ENCODE measurements around the gene DHRS4.
A peak's percentile ranks its signal among the peaks of the same experiment; 100 is the strongest.
"Not testable (repeated sequence)": the region's sequence is repeated elsewhere in the genome, so short reads cannot be mapped to it uniquely, and the experiment has no call there.

Gene DHRS4

DNA sequence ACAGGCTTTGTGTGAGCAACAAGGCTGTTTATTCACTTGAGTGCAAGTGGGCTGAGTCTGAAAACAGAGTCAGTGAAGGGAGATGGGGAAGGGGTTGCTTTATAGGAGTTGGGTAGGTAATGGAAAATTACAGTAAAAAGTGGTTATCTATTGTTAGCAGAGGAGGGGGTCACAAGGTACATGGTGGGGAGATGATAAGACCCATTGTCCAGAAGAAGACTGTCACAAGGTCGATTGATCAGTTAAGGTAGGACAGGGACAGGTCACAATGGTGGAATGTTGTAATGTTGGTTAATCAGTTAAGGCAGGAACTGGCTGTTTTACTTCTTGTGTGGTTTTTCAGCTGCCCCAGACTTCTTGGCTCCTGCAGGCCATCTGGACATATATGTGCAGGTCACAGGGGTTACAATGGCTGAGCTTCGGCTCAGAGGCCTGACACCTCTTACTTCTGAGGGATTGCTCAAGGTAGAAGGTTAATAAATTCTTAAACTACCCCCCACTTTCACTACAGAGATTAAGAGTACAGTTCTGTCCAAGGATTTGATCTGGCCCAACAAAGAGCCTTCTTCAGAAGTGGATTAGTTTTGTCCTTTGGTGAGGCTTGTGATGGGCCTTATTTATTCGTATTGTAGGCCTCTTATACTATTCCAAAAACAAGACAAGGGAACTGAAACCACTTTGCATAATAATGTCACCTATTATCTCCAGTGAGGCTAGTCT is 13.8 kb upstream of the DHRS4 start:
- Histone ChIP-seq H3K9me3 (ENCODE audit: control insufficient read depth, low read length) (no peaks in the 10 kb centered on the region), H3K27me3 (replicated peaks; ENCODE audit: control insufficient read depth, insufficient read depth, low read length, poor library complexity, severe bottlenecking) (no peaks in the 10 kb centered on the region), H3K27ac (ENCODE audit: insufficient read depth, low read length, poor library complexity, severe bottlenecking) (no peak overlapping the region), H3K4me3 (ENCODE audit: insufficient read depth, low read depth, low read length, poor library complexity, severe bottlenecking) (no peak overlapping the region), H3K36me3 (ENCODE audit: control insufficient read depth, insufficient read depth, low read length) (no peaks in the 10 kb centered on the region), H3K4me1 (ENCODE audit: control insufficient read depth, insufficient read depth, low read length, poor library complexity, severe bottlenecking) (no peaks in the 10 kb centered on the region)
- DNase-seq: no peak

GRCh38 chr14:23941230-23941629 is 12.3 kb upstream of the DHRS4 start:
- DNase-seq: no peak
- Histone ChIP-seq H3K27me3 (replicated peaks; ENCODE audit: control insufficient read depth, insufficient read depth, low read length, poor library complexity, severe bottlenecking) (no peaks in the 10 kb centered on the region), H3K4me3 (ENCODE audit: insufficient read depth, low read depth, low read length, poor library complexity, severe bottlenecking) (no peak overlapping the region), H3K4me1 (ENCODE audit: control insufficient read depth, insufficient read depth, low read length, poor library complexity, severe bottlenecking) (no peaks in the 10 kb centered on the region), H3K27ac (ENCODE audit: insufficient read depth, low read length, poor library complexity, severe bottlenecking) (no peak overlapping the region), H3K9me3 (ENCODE audit: control insufficient read depth, low read length) (no peaks in the 10 kb centered on the region), H3K36me3 (ENCODE audit: control insufficient read depth, insufficient read depth, low read length) (no peaks in the 10 kb centered on the region)

- no peaks in the 10 kb centered on the region for H3K27me3 ChIP-seq (replicated peaks; ENCODE audit: control insufficient read depth, insufficient read depth, low read length, poor library complexity, severe bottlenecking)
- H3K27ac ChIP-seq (ENCODE audit: insufficient read depth, low read length, poor library complexity, severe bottlenecking): no peak overlapping the region
- no peak for DNase-seq
- no peaks in the 10 kb centered on the region for H3K4me1 ChIP-seq (ENCODE audit: control insufficient read depth, insufficient read depth, low read length, poor library complexity, severe bottlenecking)
- no peaks in the 10 kb centered on the region for H3K36me3 ChIP-seq (ENCODE audit: control insufficient read depth, insufficient read depth, low read length)
- no peak overlapping the region for H3K4me3 ChIP-seq (ENCODE audit: insufficient read depth, low read depth, low read length, poor library complexity, severe bottlenecking)
- H3K9me3 ChIP-seq (ENCODE audit: control insufficient read depth, low read length): no peaks in the 10 kb centered on the region
These were observed 11.9 kb upstream of the DHRS4 start for GRCh38 chr14:23941669-23942068.

DNA sequence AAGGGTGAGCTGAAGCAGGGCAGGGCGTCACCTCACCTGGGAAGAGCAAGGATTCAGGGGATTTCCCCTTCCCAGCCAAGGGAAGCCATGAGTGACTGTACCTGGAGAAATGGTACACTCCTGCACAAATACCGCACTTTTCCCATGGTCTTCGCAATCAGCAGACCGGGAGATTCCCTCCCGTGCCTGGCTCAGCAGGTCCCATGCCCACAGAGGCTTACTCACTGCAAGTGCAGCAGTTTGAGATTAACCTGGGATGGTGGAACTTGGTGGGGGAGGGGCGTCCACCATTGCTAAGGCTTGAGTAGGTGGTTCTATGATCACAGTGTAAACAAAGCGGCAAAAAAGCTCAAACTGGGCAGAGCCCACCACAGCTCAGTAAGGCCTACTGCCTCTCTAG is 11.0 kb upstream of the DHRS4 start:
- Histone ChIP-seq H3K4me1 (ENCODE audit: control insufficient read depth, insufficient read depth, low read length, poor library complexity, severe bottlenecking) (no peaks in the 10 kb centered on the region), H3K27ac (ENCODE audit: insufficient read depth, low read length, poor library complexity, severe bottlenecking) (no peak overlapping the region), H3K4me3 (ENCODE audit: insufficient read depth, low read depth, low read length, poor library complexity, severe bottlenecking) (no peak overlapping the region), H3K27me3 (replicated peaks; ENCODE audit: control insufficient read depth, insufficient read depth, low read length, poor library complexity, severe bottlenecking) (no peaks in the 10 kb centered on the region), H3K9me3 (ENCODE audit: control insufficient read depth, low read length) (no peaks in the 10 kb centered on the region), H3K36me3 (ENCODE audit: control insufficient read depth, insufficient read depth, low read length) (no peaks in the 10 kb centered on the region)
- DNase-seq: no peak

DNA sequence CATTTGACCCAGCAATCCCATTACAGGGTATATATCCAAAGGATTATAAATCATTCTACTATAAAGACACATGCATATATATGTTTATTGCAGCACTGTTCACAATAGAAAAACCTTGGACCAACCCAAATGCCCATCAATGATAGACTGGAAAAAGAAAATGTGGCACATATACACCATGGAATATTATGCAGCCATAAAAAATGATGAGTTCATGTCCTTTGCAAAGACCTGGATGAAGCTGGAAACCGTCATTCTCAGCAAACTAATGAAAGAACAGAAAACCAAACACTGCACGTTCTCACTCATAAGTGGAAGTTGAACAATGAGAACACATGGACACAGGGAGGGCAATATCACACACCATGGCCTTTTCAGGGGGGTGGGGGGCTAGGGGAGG is 4.5 kb upstream of the DHRS4 start:
- not testable (repeated sequence) for H3K4me1 ChIP-seq (ENCODE audit: control insufficient read depth, insufficient read depth, low read length, poor library complexity, severe bottlenecking); H3K27ac ChIP-seq (ENCODE audit: insufficient read depth, low read length, poor library complexity, severe bottlenecking); H3K9me3 ChIP-seq (ENCODE audit: control insufficient read depth, low read length); H3K27me3 ChIP-seq (replicated peaks; ENCODE audit: control insufficient read depth, insufficient read depth, low read length, poor library complexity, severe bottlenecking); H3K4me3 ChIP-seq (ENCODE audit: insufficient read depth, low read depth, low read length, poor library complexity, severe bottlenecking); H3K36me3 ChIP-seq (ENCODE audit: control insufficient read depth, insufficient read depth, low read length); DNase-seq

DNA sequence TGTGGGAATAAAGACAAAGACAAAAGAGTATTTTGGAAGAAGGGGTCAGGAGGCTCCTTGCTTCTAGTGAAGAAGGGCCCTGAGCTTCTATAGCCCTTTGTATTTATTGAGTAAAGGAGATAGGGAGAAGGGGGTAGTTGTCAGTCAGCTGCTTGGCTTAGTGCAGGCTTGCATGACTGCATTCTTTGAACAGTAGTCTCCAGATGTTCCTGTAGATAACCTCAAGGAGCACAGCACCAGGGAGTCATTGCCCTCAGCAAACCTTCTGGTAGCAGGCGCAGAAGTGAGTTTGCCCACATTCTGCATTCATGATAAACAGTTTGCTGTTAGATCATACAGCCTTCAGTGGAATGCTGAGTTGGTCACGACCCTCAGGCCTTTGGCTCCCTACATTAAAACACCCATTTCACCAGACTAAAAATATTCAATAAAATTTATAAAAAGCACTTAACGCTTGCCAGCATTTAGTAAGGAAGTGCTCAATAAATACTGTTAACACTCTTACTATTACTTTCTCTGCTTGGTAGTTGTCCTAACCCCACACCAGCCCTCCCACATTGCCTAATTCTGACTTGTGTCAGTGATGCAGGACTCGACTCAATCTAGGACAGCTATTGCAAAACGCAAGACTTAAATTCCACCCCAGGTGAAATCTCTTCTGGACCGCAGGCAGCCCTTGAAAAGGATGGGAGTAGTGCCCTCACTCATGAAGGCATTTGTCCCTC is 3.0 kb upstream of the DHRS4 start:
- H3K27ac ChIP-seq (ENCODE audit: insufficient read depth, low read length, poor library complexity, severe bottlenecking): no peak overlapping the region
- H3K9me3 ChIP-seq (ENCODE audit: control insufficient read depth, low read length): no peaks in the 10 kb centered on the region
- no peaks in the 10 kb centered on the region for H3K27me3 ChIP-seq (replicated peaks; ENCODE audit: control insufficient read depth, insufficient read depth, low read length, poor library complexity, severe bottlenecking)
- peaks cover 9% of the 10 kb centered on the region for H3K4me1 ChIP-seq (ENCODE audit: control insufficient read depth, insufficient read depth, low read length, poor library complexity, severe bottlenecking)
- no peak overlapping the region for H3K4me3 ChIP-seq (ENCODE audit: insufficient read depth, low read depth, low read length, poor library complexity, severe bottlenecking)
- no peak for DNase-seq
- no peaks in the 10 kb centered on the region for H3K36me3 ChIP-seq (ENCODE audit: control insufficient read depth, insufficient read depth, low read length)

- not testable (repeated sequence) for H3K27ac ChIP-seq (ENCODE audit: insufficient read depth, low read length, poor library complexity, severe bottlenecking); H3K9me3 ChIP-seq (ENCODE audit: control insufficient read depth, low read length); H3K36me3 ChIP-seq (ENCODE audit: control insufficient read depth, insufficient read depth, low read length); DNase-seq; H3K27me3 ChIP-seq (replicated peaks; ENCODE audit: control insufficient read depth, insufficient read depth, low read length, poor library complexity, severe bottlenecking); H3K4me1 ChIP-seq (ENCODE audit: control insufficient read depth, insufficient read depth, low read length, poor library complexity, severe bottlenecking); H3K4me3 ChIP-seq (ENCODE audit: insufficient read depth, low read depth, low read length, poor library complexity, severe bottlenecking)
These were observed 2.5 kb upstream of the DHRS4 start for GRCh38 chr14:23951136-23951466.

DNA sequence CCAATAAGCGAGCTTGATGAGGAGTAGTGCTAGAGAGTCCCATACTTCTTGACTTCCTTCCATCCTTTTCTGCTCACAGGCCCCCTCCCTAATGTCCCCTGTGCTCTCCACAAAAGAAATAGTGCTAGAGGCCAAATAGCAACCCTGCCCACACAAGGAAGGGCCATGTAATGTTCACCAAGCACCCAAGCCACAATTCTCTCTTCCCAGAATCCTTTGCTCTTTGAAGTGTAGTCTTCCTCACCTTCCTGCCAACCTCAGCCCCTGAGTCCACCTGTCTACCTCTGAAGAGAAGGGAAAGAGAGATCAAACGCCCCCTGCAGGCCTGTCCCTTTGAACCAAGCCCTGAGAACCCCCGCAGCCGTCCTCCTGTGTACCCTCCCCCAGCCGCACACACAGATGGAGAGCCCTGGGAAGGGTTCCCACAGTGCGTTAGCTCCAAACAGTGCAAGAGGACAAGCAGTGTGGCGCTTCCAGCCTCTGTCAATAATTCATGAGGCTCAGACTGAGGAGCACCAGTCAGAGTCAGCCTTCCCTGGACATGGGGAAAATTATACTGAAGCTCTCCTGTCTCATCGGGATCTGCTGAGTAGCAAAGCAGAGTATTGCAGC is 1.9 kb upstream of the DHRS4 start:
- Histone ChIP-seq H3K36me3 (ENCODE audit: control insufficient read depth, insufficient read depth, low read length) (no peaks in the 10 kb centered on the region), H3K4me3 (ENCODE audit: insufficient read depth, low read depth, low read length, poor library complexity, severe bottlenecking) (no peak overlapping the region), H3K9me3 (ENCODE audit: control insufficient read depth, low read length) (no peaks in the 10 kb centered on the region), H3K4me1 (ENCODE audit: control insufficient read depth, insufficient read depth, low read length, poor library complexity, severe bottlenecking) (peaks cover 9% of the 10 kb centered on the region), H3K27ac (ENCODE audit: insufficient read depth, low read length, poor library complexity, severe bottlenecking) (no peak overlapping the region), H3K27me3 (replicated peaks; ENCODE audit: control insufficient read depth, insufficient read depth, low read length, poor library complexity, severe bottlenecking) (no peaks in the 10 kb centered on the region)
- DNase-seq: no peak

GRCh38 chr14:23953116-23953463 is 480 bp upstream of the DHRS4 start:
- not testable (repeated sequence) for H3K27me3 ChIP-seq (replicated peaks; ENCODE audit: control insufficient read depth, insufficient read depth, low read length, poor library complexity, severe bottlenecking); H3K9me3 ChIP-seq (ENCODE audit: control insufficient read depth, low read length); H3K4me1 ChIP-seq (ENCODE audit: control insufficient read depth, insufficient read depth, low read length, poor library complexity, severe bottlenecking); H3K36me3 ChIP-seq (ENCODE audit: control insufficient read depth, insufficient read depth, low read length); DNase-seq
- peak overlapping the region; percentile 66 for H3K27ac ChIP-seq (ENCODE audit: insufficient read depth, low read length, poor library complexity, severe bottlenecking)
- H3K4me3 ChIP-seq (ENCODE audit: insufficient read depth, low read depth, low read length, poor library complexity, severe bottlenecking): peak overlapping the region; percentile 85

DNA sequence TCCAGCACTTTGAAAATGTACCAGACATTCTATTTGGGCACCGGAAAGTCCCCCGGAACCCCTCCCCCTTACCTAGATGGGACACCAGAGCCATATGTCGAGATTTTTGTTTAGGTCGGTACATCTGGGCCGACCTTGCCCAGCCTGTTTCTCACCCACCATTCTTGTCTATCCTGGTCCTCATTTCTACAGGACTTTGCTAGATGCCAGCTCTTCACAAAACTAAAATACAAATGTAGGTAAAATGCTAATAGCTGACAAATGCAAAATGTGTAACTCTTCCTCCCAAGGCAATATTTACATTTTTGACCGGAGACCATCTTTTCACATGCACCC is 677 bp downstream of the DHRS4 start:
- not testable (repeated sequence) for H3K27me3 ChIP-seq (replicated peaks; ENCODE audit: control insufficient read depth, insufficient read depth, low read length, poor library complexity, severe bottlenecking); H3K36me3 ChIP-seq (ENCODE audit: control insufficient read depth, insufficient read depth, low read length); DNase-seq; H3K9me3 ChIP-seq (ENCODE audit: control insufficient read depth, low read length); H3K4me1 ChIP-seq (ENCODE audit: control insufficient read depth, insufficient read depth, low read length, poor library complexity, severe bottlenecking)
- H3K27ac ChIP-seq (ENCODE audit: insufficient read depth, low read length, poor library complexity, severe bottlenecking): peak overlapping the region; percentile 66
- peak overlapping the region; percentile 85 for H3K4me3 ChIP-seq (ENCODE audit: insufficient read depth, low read depth, low read length, poor library complexity, severe bottlenecking)
